Osteocyte (in vitro differentiated cells): ENCODE results near the gene RYR2. TPM values are rescaled to one million over a fixed set of nuclear protein-coding genes. Genes with fewer than 3 reads are reported as not detected.

Source experiments
- DNase-seq: peaks from one replicate; pipeline ENCODE4 v3.0.0; 2021; ENCODE audit warnings: mixed read lengths; ENCODE audit not compliant: unreplicated experiment; ENCODE audit errors: extremely low spot score
- H3K27ac Mint-ChIP-seq: one replicate; pipeline ENCODE4 v1.8.0; 2021; ENCODE audit warnings: mild to moderate bottlenecking, mixed read lengths; ENCODE audit not compliant: unreplicated experiment
- H3K27me3 Mint-ChIP-seq: one replicate; pipeline ENCODE4 v1.8.0; 2021; ENCODE audit warnings: mixed read lengths; ENCODE audit not compliant: unreplicated experiment
- H3K36me3 Mint-ChIP-seq: one replicate; pipeline ENCODE4 v1.8.0; 2021; ENCODE audit warnings: mixed read lengths; ENCODE audit not compliant: unreplicated experiment
- H3K4me1 Mint-ChIP-seq: one replicate; pipeline ENCODE4 v1.8.0; 2021; ENCODE audit warnings: mixed read lengths; ENCODE audit not compliant: unreplicated experiment
- H3K4me3 Mint-ChIP-seq: one replicate; pipeline ENCODE4 v1.8.0; 2021; ENCODE audit warnings: mild to moderate bottlenecking, moderate library complexity, mixed read lengths; ENCODE audit not compliant: unreplicated experiment
- H3K9me3 Mint-ChIP-seq: one replicate; pipeline ENCODE4 v1.8.0; 2021; ENCODE audit warnings: mixed read lengths; ENCODE audit not compliant: unreplicated experiment
- total RNA-seq: library from RNA; stranded (reverse); gene quantifications from 2 replicates; pipeline ENCODE4 v1.2.1, GENCODE V29; 2021
- TF ChIP-seq, protein P1 (sequence below): fragments of 200-600 bp; sonication (generic); IDR thresholded peaks from 2 replicates; pipeline ENCODE4 v1.5.0; 2021; ENCODE audit warnings: antibody characterized with exemption, mild to moderate bottlenecking, moderate library complexity

RYR2 gene
- total RNA-seq, 1 donor from 2014 or later = 0.03 TPM

DNA sequence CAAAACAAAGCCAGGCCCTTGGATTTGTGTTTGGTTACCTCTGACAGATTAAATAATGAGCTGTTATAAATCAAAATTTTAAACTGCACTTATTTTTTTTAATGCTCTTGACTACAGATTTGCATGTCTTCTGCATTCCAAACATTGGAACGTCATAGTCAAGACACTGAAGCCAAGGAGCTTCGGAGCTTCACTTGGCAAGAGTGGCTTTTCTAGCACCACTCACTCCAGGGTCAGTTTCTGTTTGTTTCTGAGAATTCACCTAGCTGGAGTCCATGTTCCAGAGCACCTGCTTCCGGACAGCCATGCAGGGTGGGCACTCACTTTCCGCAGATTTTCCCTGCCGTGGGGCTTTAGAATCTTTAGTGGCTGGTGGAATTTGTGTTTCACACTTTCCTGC, 645.8 kb downstream of the RYR2 start:
- Mint-ChIP-seq H3K4me3 (no peak overlapping the region), H3K27me3 (no peaks in the 10 kb centered on the region), H3K36me3 (no peaks in the 10 kb centered on the region), H3K27ac (no peak overlapping the region), H3K9me3 (peaks cover 4% of the 10 kb centered on the region), H3K4me1 (no peaks in the 10 kb centered on the region)
- TF ChIP-seq, protein P1, sequence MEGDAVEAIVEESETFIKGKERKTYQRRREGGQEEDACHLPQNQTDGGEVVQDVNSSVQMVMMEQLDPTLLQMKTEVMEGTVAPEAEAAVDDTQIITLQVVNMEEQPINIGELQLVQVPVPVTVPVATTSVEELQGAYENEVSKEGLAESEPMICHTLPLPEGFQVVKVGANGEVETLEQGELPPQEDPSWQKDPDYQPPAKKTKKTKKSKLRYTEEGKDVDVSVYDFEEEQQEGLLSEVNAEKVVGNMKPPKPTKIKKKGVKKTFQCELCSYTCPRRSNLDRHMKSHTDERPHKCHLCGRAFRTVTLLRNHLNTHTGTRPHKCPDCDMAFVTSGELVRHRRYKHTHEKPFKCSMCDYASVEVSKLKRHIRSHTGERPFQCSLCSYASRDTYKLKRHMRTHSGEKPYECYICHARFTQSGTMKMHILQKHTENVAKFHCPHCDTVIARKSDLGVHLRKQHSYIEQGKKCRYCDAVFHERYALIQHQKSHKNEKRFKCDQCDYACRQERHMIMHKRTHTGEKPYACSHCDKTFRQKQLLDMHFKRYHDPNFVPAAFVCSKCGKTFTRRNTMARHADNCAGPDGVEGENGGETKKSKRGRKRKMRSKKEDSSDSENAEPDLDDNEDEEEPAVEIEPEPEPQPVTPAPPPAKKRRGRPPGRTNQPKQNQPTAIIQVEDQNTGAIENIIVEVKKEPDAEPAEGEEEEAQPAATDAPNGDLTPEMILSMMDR = no peak
- DNase-seq = no peak

DNA sequence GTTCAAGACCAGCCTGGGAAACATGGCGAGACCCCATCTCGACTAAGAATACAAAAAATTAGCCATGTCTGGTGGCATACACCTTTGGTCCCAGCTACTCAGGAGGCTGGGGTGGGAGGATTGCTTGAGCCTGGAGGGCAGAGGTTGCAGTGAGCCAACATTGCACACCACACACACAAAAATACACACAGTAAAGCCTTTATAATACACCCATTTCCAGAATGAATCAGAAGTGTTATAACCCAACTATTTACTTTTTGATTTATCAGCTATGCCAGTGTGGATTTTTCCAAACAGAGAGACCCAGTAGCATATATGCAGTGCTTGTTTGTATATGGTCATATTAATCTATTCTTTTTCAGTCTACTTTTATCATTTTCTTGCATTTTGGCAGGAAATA, 648.7 kb downstream of the RYR2 start:
- TF ChIP-seq, protein P1 = no peak
- H3K27ac Mint-ChIP-seq = no peak overlapping the region
- no peaks in the 10 kb centered on the region for H3K27me3 Mint-ChIP-seq
- no peaks in the 10 kb centered on the region for H3K9me3 Mint-ChIP-seq
- no peaks in the 10 kb centered on the region for H3K4me1 Mint-ChIP-seq
- no peak for DNase-seq
- no peaks in the 10 kb centered on the region for H3K36me3 Mint-ChIP-seq
- no peak overlapping the region for H3K4me3 Mint-ChIP-seq

DNA sequence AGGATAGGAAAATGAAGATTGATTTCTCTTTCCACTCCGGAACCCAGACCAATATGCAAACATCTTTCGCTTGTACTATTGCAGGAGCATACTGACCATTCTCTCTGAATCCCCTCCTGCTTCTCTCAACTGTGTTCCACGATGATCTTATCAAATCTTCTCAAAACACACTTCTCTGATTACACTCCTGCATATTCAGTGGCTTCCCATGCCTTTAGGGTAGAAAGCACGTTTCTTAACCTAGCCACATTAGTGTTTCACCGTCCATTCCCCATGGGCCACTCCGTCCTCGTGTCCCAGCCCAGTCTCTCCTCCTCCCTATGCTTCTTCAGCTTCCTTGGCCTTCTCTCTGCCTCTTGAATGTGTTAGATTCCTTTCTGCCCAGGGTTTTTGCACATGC, 650.3 kb downstream of the RYR2 start:
- Mint-ChIP-seq H3K27ac (no peak overlapping the region), H3K4me3 (no peak overlapping the region), H3K36me3 (no peaks in the 10 kb centered on the region)

DNA sequence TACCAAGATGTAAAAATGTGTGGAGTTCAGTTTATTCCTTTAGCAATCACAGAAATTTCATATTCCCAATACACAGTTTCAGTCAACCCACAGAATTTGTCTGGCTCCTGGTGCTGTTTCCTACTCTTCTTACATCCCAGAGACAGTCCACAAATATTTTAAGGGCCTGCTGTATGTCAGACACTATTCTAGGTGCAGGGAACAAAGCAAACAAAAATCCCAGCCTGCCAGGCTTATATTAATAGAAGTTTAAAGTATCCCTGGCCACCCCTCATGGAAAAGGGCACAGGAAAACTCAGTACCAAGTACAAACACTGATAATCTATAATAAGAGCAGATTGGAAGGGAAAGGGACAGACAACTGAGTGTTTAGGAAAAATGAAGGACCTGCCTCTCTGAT, 653.9 kb downstream of the RYR2 start:
- Mint-ChIP-seq H3K4me1 (no peaks in the 10 kb centered on the region), H3K36me3 (no peaks in the 10 kb centered on the region), H3K9me3 (no peaks in the 10 kb centered on the region), H3K27ac (no peak overlapping the region), H3K4me3 (no peak overlapping the region), H3K27me3 (no peaks in the 10 kb centered on the region)
- no peak for DNase-seq
- TF ChIP-seq, protein P1 = no peak

More for the DNA sequence above, 650.3 kb downstream of the RYR2 start:
- no peak for DNase-seq
- TF ChIP-seq, protein P1 = no peak
- no peaks in the 10 kb centered on the region for H3K27me3 Mint-ChIP-seq
- H3K9me3 Mint-ChIP-seq = no peaks in the 10 kb centered on the region
- H3K4me1 Mint-ChIP-seq = no peaks in the 10 kb centered on the region

DNA sequence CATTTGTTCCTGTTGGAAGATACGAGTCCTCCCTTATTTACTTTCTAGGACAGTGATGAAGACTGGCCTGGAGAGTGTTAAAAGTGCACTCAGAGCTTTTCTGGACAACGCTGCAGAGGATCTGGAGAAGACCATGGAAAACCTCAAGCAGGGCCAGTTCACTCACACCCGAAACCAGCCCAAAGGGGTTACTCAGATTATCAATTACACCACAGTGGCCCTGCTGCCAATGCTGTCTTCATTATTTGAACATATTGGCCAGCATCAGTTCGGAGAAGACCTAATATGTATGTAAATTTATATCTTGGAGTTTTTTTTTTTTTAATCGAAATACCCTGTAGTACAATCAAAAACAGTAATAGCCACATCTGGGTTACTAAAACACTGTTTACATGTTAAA, 658.2 kb downstream of the RYR2 start:
- H3K4me3 Mint-ChIP-seq = no peak overlapping the region
- no peaks in the 10 kb centered on the region for H3K36me3 Mint-ChIP-seq
- H3K4me1 Mint-ChIP-seq = no peaks in the 10 kb centered on the region
- H3K27me3 Mint-ChIP-seq = peaks cover 3% of the 10 kb centered on the region
- H3K27ac Mint-ChIP-seq = no peak overlapping the region
- DNase-seq = no peak
- no peaks in the 10 kb centered on the region for H3K9me3 Mint-ChIP-seq
- TF ChIP-seq, protein P1 = no peak
